Vagina (tissue), 2 donors: ENCODE data around the gene LYG1. TPM values are rescaled to one million over a fixed set of nuclear protein-coding genes. Genes with fewer than 3 reads are reported as not detected.

ENCODE experiments used
- DNase-seq, 2 donors: peaks; one replicate each; pipeline ENCODE4 v3.0.0-alpha.2; 2017; ENCODE audit errors: extremely low spot score in 2 of 2
- H3K27ac ChIP-seq: fragments of 200-600 bp; sonication (generic); one replicate; pipeline ENCODE4 v1.5.1; 2019
- H3K27me3 ChIP-seq: fragments of 200-600 bp; sonication (generic); one replicate; pipeline ENCODE4 v1.5.1; 2019
- H3K36me3 ChIP-seq, 2 donors: fragments of 200-600 bp; sonication (generic); one replicate each; pipeline ENCODE4 v1.5.1; 2017 to 2019
- H3K4me1 ChIP-seq: fragments of 200-600 bp; sonication (generic); one replicate; pipeline ENCODE4 v1.5.1; 2019
- H3K4me3 ChIP-seq, 2 donors: fragments of 200-600 bp; sonication (generic); 1 replicate in 1 of 2; 2 replicates in 1 of 2; pipeline ENCODE4 v1.5.1; 2016 to 2019
- H3K9me3 ChIP-seq: fragments of 200-600 bp; sonication (generic); one replicate; pipeline ENCODE4 v1.5.1; 2019
- CTCF ChIP-seq, 3 experiments: fragments of 450-650 bp in 2 of 3; fragments of 200-600 bp in 1 of 3; sonication (generic) in 1 of 3; IDR thresholded peaks; one replicate each; pipeline ENCODE4 v1.5.1; 2017 to 2019; ENCODE audit warnings: antibody characterized with exemption in 3 of 3, mild to moderate bottlenecking in 2 of 3, moderate library complexity in 2 of 3
- POLR2A ChIP-seq, 2 donors: fragments of 450-650 bp; IDR thresholded peaks; one replicate each; pipeline ENCODE4 v1.6.1; 2017; ENCODE audit warnings: antibody characterized with exemption in 2 of 2, mild to moderate bottlenecking in 2 of 2, moderate library complexity in 2 of 2
- POLR2AphosphoS5 ChIP-seq, 2 donors: sonication (generic); formaldehyde crosslinking; IDR thresholded peaks; one replicate each; pipeline ENCODE4 v1.9.0; 2017; ENCODE audit warnings: antibody characterized with exemption in 2 of 2, mild to moderate bottlenecking in 2 of 2, low read depth in 1 of 2; ENCODE audit not compliant: insufficient read depth in 1 of 2
- intact Hi-C: fragments of 100-400 bp; cut with DNase I; formaldehyde crosslinking; loops from one replicate; pipeline ENCODE4 v1.15.1; 2023
- total RNA-seq: library from RNA; depleted of rRNA; stranded (reverse); fragments of >200 nt; gene quantifications from one replicate; pipeline ENCODE4 v1.2.3, GENCODE V29; 2016

The LYG1 gene
- total RNA-seq, 1 donor from 2014 or later, result not detected

DNA sequence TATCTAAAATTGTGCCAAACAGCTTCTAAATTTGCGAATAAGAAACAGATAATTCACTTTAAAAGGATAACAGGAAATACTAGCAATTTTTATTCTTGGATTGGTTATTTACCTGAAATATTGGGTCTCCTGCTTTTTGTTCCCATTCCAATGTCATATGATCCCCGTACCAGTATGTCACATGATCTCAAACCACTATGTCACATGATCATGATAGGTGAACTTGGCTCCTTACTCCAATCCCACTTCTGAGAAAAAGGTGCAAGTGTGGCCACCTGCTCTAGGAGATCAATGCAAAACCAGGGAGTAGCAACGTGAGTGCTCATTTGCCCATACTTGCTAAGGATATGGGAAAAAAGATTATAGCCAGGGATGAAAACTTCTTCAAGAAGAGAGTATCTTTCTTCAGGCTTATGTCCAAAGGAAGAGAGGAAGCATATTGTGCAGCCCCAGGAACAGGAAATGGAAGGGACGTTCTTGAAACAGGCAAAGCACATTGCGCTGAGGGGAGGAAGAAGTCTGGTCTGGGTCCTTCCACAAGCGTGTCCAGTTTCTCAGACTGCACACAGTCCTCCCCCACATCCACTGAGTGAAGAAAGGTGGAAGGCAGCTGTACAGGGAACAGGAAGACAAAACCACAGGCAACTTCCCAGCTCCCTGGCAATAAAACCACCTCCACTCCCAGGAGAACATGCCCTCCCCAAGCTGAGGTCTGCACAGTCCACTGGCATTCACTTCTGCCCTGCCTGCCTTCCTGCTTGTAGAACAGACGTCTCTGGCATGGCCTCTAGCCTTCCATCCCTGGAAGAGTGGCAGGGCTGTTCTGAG lies 45.3 kb downstream of the LYG1 start, which contains the start of gene LYG2:
Gene LYG2, minus strand, starts transcription at position 176 of the 828 bp plus-strand sequence. CDS start 1,406 bp downstream, outside the sequence.
- H3K9me3 ChIP-seq, result no peaks in the 10 kb centered on the region
- no peak for TF ChIP-seq CTCF (IDR thresholded peaks at IDR 0.05)
- TF ChIP-seq POLR2AphosphoS5 (IDR thresholded peaks at IDR 0.05; ENCODE audit: insufficient read depth in 1 of 2, low read depth in 1 of 2), result no peak
- TF ChIP-seq POLR2A (IDR thresholded peaks at IDR 0.05), result no peak
- H3K27ac ChIP-seq, result no peak within 1 kb of the TSS
- H3K4me3 ChIP-seq, result no peak within 1 kb of the TSS
- intact Hi-C loops, result no loop called here
- H3K27me3 ChIP-seq, result no peaks in the 10 kb centered on the region
- no peaks in the 10 kb centered on the region for H3K4me1 ChIP-seq
- DNase-seq, result no peak
- H3K36me3 ChIP-seq, result no peaks in the 10 kb centered on the region

DNA sequence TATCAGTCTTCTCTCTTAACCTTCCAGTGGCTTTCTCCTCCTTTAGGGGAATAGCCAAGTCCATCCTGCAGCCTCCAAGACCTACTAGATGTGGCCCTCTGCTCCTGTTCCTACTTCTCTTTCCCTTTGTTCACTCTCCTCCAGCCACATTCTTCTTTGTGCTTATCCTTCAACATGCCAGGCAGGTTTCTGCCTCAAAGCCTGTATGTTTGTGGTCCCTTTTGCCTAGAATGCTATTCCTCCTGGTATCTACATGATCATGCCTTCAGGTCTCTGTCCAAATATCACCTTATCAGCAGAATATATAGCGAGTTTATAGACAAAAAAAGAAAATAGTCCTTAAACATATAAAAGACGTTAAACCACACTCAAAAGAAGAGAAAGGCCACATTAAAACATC lies 51.0 kb downstream of the LYG1 start:
- no peaks in the 10 kb centered on the region for H3K9me3 ChIP-seq
- H3K36me3 ChIP-seq, result no peaks in the 10 kb centered on the region
- intact Hi-C loops, result no loop called here
- no peak overlapping the region for H3K4me3 ChIP-seq
- no peaks in the 10 kb centered on the region for H3K27me3 ChIP-seq
- no peak for DNase-seq
- no peaks in the 10 kb centered on the region for H3K4me1 ChIP-seq
- TF ChIP-seq CTCF (IDR thresholded peaks at IDR 0.05) (no peak), POLR2AphosphoS5 (IDR thresholded peaks at IDR 0.05; ENCODE audit: insufficient read depth in 1 of 2, low read depth in 1 of 2) (no peak), POLR2A (IDR thresholded peaks at IDR 0.05) (no peak)
- no peak overlapping the region for H3K27ac ChIP-seq

GRCh38 chr2:99242151-99242550 lies 58.8 kb downstream of the LYG1 start:
- Histone ChIP-seq H3K27me3 (no peaks in the 10 kb centered on the region), H3K27ac (no peak overlapping the region), H3K4me3 (no peak overlapping the region), H3K36me3 (no peaks in the 10 kb centered on the region), H3K4me1 (no peaks in the 10 kb centered on the region), H3K9me3 (no peaks in the 10 kb centered on the region)
- no peak for DNase-seq
- intact Hi-C loops, result no loop called here
- TF ChIP-seq POLR2AphosphoS5 (IDR thresholded peaks at IDR 0.05; ENCODE audit: insufficient read depth in 1 of 2, low read depth in 1 of 2) (no peak), CTCF (IDR thresholded peaks at IDR 0.05) (no peak), POLR2A (IDR thresholded peaks at IDR 0.05) (no peak)

- Histone ChIP-seq H3K4me3 (no peak overlapping the region), H3K36me3 (no peaks in the 10 kb centered on the region), H3K4me1 (no peaks in the 10 kb centered on the region), H3K27ac (no peak overlapping the region), H3K9me3 (no peaks in the 10 kb centered on the region), H3K27me3 (no peaks in the 10 kb centered on the region)
- intact Hi-C loops, result no loop called here
- no peak for DNase-seq
- no peak for TF ChIP-seq POLR2AphosphoS5 (IDR thresholded peaks at IDR 0.05; ENCODE audit: insufficient read depth in 1 of 2, low read depth in 1 of 2)
These were observed 60.6 kb downstream of the LYG1 start for GRCh38 chr2:99240431-99240830.

DNA sequence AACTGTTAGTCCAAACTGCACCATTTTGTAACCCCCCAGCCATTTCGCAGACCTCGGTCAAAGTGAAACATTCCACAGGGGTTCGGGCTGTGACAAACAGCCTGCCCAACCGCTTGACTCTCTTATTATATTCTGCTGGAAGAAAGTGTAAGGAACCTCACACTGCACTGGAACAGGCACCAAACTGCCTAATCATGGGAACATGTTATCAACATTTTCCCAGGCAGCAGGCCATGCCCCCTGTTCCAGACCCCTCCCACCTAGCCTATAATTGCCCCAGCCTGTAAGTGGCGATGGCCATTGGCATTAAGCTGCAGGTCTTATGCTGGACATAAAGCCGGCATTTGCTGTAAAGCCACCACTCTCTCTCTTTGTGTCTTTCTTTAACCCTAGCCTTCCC lies 62.4 kb downstream of the LYG1 start:
- Histone ChIP-seq H3K4me3 (no peak overlapping the region), H3K27ac (no peak overlapping the region), H3K27me3 (no peaks in the 10 kb centered on the region), H3K9me3 (no peaks in the 10 kb centered on the region), H3K4me1 (no peaks in the 10 kb centered on the region), H3K36me3 (no peaks in the 10 kb centered on the region)
- intact Hi-C loops, result no loop called here
- no peak for TF ChIP-seq POLR2AphosphoS5 (IDR thresholded peaks at IDR 0.05; ENCODE audit: insufficient read depth in 1 of 2, low read depth in 1 of 2)
- no peak for TF ChIP-seq CTCF (IDR thresholded peaks at IDR 0.05)
- no peak for TF ChIP-seq POLR2A (IDR thresholded peaks at IDR 0.05)
- no peak for DNase-seq

Other genes with a start within 250 kb of the LYG1 start
- gene C2orf15, start 159.5 kb downstream of the LYG1 start, total RNA-seq, result not detected
- gene TSGA10, start 146.3 kb downstream of the LYG1 start, total RNA-seq, result 3.7 TPM
- gene LIPT1, start 146.2 kb downstream of the LYG1 start, total RNA-seq, result 3.9 TPM
- 23.3 TPM for gene MITD1, start 120.1 kb downstream of the LYG1 start, total RNA-seq
- 27.0 TPM for gene MRPL30, start 120.0 kb downstream of the LYG1 start, total RNA-seq
- gene LYG2, start 45.5 kb downstream of the LYG1 start, total RNA-seq, result not detected
- 37.1 TPM for gene TXNDC9, start 35.1 kb upstream of the LYG1 start, total RNA-seq
- gene EIF5B, start 36.2 kb upstream of the LYG1 start, total RNA-seq, result 31.2 TPM
- 102 TPM for gene REV1, start 188.8 kb upstream of the LYG1 start, total RNA-seq